SK-N-SH (cell line): ENCODE measurements around the gene ALDH6A1.

Experiments used
- EP300 ChIP-seq, 2 experiments: IDR thresholded peaks; 2 replicates each; pipeline versions ENCODE4 v1.4.0 to v1.6.1; 2012; ENCODE audit warnings: borderline replicate concordance in 1 of 2, low read depth in 1 of 2, low read length in 1 of 2
- RFX5 ChIP-seq: IDR thresholded peaks from 2 replicates; pipeline ENCODE4 v1.6.1; 2012; ENCODE audit warnings: mild to moderate bottlenecking, improper control_type of control experiment, low read length

DNA sequence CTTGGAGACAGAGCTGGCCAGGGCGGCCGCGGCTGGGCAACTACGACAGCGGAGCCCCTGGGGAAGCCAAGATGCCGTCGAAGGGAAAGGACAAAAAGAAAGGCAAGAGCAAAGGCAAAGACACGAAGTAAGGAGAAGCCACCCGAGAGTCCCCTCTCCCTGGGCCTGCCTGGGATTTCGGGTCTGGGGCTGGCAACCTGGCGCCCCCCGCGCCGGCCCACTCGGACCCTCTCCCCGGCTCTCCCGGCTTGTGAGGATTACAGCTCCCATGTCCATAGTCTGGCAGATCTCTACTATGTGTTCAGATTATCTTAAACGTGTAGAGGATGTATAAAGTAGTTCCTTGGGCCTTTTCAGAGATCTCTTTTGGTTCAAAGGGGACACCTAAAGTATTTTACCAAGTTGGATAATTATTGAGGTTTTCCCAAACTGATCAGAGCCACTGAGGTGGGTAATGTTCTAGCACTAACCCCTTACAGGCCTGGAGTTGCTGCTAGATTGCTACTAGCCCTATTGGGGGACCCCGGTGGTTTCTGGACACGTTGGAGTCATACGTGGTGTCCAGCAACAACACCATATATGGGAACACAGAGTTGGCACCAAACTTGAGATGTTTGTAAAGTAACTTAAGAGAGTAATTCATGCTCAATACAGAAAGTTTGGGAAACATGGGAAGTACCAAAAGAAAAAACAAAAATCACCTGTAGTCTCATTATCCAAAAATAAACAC lies 64.7 kb downstream of the ALDH6A1 start:
- no peak for TF ChIP-seq RFX5
- TF ChIP-seq EP300 (IDR thresholded peaks at IDR 0.05; ENCODE audit: borderline replicate concordance in 1 of 2, low read depth in 1 of 2, low read length in 1 of 2), result no peak
